ENCODE data around the gene CLSTN1. TPM values are rescaled to one million over a fixed set of nuclear protein-coding genes. Genes with fewer than 3 reads are reported as not detected.
"Not testable (repeated sequence)": the region's sequence is repeated elsewhere in the genome, so short reads cannot be mapped to it uniquely, and the experiment has no call there.

Gene CLSTN1
- total and polyA plus RNA-seq, 5 donors from 2014 or later, result 19.2 to 106 (median 22.7) TPM

- DNase-seq (no peak), ATAC-seq (ENCODE audit: low read depth in 2 of 2) (no peak)
- peaks cover 4% of the 10 kb centered on the region for H3K36me3 Mint-ChIP-seq
- H3K27ac Mint-ChIP-seq, result no peak overlapping the region
- Histone ChIP-seq H3K27ac (ENCODE audit: insufficient read depth, low read length, poor library complexity, severe bottlenecking) (no peak overlapping the region), H3K36me3 (ENCODE audit: control insufficient read depth, insufficient read depth, low read length) (no peaks in the 10 kb centered on the region), H3K4me1 (ENCODE audit: control insufficient read depth, insufficient read depth, low read length, poor library complexity, severe bottlenecking) (peaks cover 3% of the 10 kb centered on the region), H3K9me3 (ENCODE audit: control insufficient read depth in 2 of 2, low read length in 2 of 2) (no peaks in the 10 kb centered on the region), H3K27me3 (ENCODE audit: control insufficient read depth, insufficient read depth, low read length) (no peaks in the 10 kb centered on the region), H3K4me3 (ENCODE audit: low read depth, low read length) (no peak overlapping the region)
- H3K9me3 Mint-ChIP-seq, result no peaks in the 10 kb centered on the region
- peaks cover 13 to 69% (median 29%) of the 10 kb centered on the region in 4 donors for H3K4me1 Mint-ChIP-seq
- H3K27me3 Mint-ChIP-seq, result no peaks in the 10 kb centered on the region
- H3K4me3 Mint-ChIP-seq, result no peak overlapping the region
Measured at GRCh38 chr1:9814619-9815018, 9.1 kb downstream of the CLSTN1 start.

- H3K27ac Mint-ChIP-seq, result peak overlapping the region in 1 of 3 donors; percentile 41
Measured at GRCh38 chr1:9811239-9811966, 12.4 kb downstream of the CLSTN1 start.

GRCh38 chr1:9809100-9809510, 14.7 kb downstream of the CLSTN1 start:
- H3K4me1 ChIP-seq (ENCODE audit: control insufficient read depth, insufficient read depth, low read length, poor library complexity, severe bottlenecking), result peaks cover 3% of the 10 kb centered on the region
- H3K9me3 Mint-ChIP-seq, result no peaks in the 10 kb centered on the region
- H3K9me3 ChIP-seq (ENCODE audit: control insufficient read depth in 2 of 2, low read length in 2 of 2), result no peaks in the 10 kb centered on the region
- H3K36me3 Mint-ChIP-seq, result peaks cover 8% of the 10 kb centered on the region
- H3K36me3 ChIP-seq (ENCODE audit: control insufficient read depth, insufficient read depth, low read length), result peaks cover 2% of the 10 kb centered on the region
- no peak for ATAC-seq (ENCODE audit: low read depth in 2 of 2)
- H3K4me3 ChIP-seq (ENCODE audit: low read depth, low read length), result no peak overlapping the region
- no peaks in the 10 kb centered on the region for H3K27me3 Mint-ChIP-seq
- H3K4me3 Mint-ChIP-seq, result peak overlapping the region in 1 of 4 donors; percentile 35
- H3K4me1 Mint-ChIP-seq, result peaks cover 12 to 83% (median 38%) of the 10 kb centered on the region in 4 donors
- no peaks in the 10 kb centered on the region for H3K27me3 ChIP-seq (ENCODE audit: control insufficient read depth, insufficient read depth, low read length)
- no peak overlapping the region for H3K27ac ChIP-seq (ENCODE audit: insufficient read depth, low read length, poor library complexity, severe bottlenecking)
- H3K27ac Mint-ChIP-seq, result peak overlapping the region in 1 of 3 donors; percentile 69
- DNase-seq, result no peak

More at GRCh38 chr1:9811239-9811966, 12.4 kb downstream of the CLSTN1 start:
- Histone ChIP-seq H3K36me3 (ENCODE audit: control insufficient read depth, insufficient read depth, low read length) (peaks cover 2% of the 10 kb centered on the region), H3K27me3 (ENCODE audit: control insufficient read depth, insufficient read depth, low read length) (no peaks in the 10 kb centered on the region), H3K4me3 (ENCODE audit: low read depth, low read length) (no peak overlapping the region), H3K9me3 (ENCODE audit: control insufficient read depth in 2 of 2, low read length in 2 of 2) (no peaks in the 10 kb centered on the region), H3K27ac (ENCODE audit: insufficient read depth, low read length, poor library complexity, severe bottlenecking) (no peak overlapping the region), H3K4me1 (ENCODE audit: control insufficient read depth, insufficient read depth, low read length, poor library complexity, severe bottlenecking) (peaks cover 3% of the 10 kb centered on the region)
- ATAC-seq (ENCODE audit: low read depth in 2 of 2) (no peak), DNase-seq (no peak)
- no peaks in the 10 kb centered on the region for H3K27me3 Mint-ChIP-seq
- peaks cover 12% of the 10 kb centered on the region for H3K36me3 Mint-ChIP-seq
- H3K4me1 Mint-ChIP-seq, result peaks cover 21 to 86% (median 39%) of the 10 kb centered on the region in 4 donors
- H3K4me3 Mint-ChIP-seq, result no peak overlapping the region
- no peaks in the 10 kb centered on the region for H3K9me3 Mint-ChIP-seq

- H3K27ac Mint-ChIP-seq, result peak overlapping the region in 1 of 3 donors; percentile 94
- no peaks in the 10 kb centered on the region for H3K27me3 Mint-ChIP-seq
- H3K36me3 Mint-ChIP-seq, result peaks cover 8% of the 10 kb centered on the region
Measured at GRCh38 chr1:9808459-9808858, 15.3 kb downstream of the CLSTN1 start.

GRCh38 chr1:9807541-9807940, 16.2 kb downstream of the CLSTN1 start:
- H3K4me3 Mint-ChIP-seq, result peak overlapping the region in 1 of 4 donors; percentile 7

More at GRCh38 chr1:9808459-9808858, 15.3 kb downstream of the CLSTN1 start:
- H3K9me3 ChIP-seq (ENCODE audit: control insufficient read depth in 2 of 2, low read length in 2 of 2), result no peaks in the 10 kb centered on the region
- H3K4me3 ChIP-seq (ENCODE audit: low read depth, low read length), result no peak overlapping the region
- no peak overlapping the region for H3K4me3 Mint-ChIP-seq
- no peaks in the 10 kb centered on the region for H3K9me3 Mint-ChIP-seq
- no peak for ATAC-seq (ENCODE audit: low read depth in 2 of 2)
- peaks cover 5% of the 10 kb centered on the region for H3K4me1 ChIP-seq (ENCODE audit: control insufficient read depth, insufficient read depth, low read length, poor library complexity, severe bottlenecking)
- peaks cover 2% of the 10 kb centered on the region for H3K36me3 ChIP-seq (ENCODE audit: control insufficient read depth, insufficient read depth, low read length)
- H3K27me3 ChIP-seq (ENCODE audit: control insufficient read depth, insufficient read depth, low read length), result no peaks in the 10 kb centered on the region
- H3K4me1 Mint-ChIP-seq, result peaks cover 9 to 80% (median 35%) of the 10 kb centered on the region in 4 donors
- no peak overlapping the region for H3K27ac ChIP-seq (ENCODE audit: insufficient read depth, low read length, poor library complexity, severe bottlenecking)
- no peak for DNase-seq

DNA sequence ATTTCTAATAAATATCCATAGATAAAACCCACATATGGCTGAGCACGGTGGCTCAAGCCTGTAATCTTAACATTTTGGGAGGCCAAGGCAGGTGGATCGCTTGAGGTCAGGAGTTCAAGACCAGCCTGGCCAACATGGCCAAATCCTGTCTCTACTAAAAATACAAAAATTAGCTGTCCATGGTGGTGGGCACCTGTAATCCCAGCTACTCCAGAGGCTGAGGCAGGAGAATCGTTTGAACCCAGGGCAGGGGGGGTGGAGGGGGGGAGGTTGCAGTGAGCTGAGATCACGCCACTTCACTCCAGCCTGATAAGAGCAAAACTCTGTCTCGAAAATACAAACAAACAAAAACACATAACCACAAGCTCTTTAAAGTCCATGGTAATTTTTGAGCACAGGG, 17.8 kb downstream of the CLSTN1 start:
- H3K36me3 Mint-ChIP-seq; H3K9me3 Mint-ChIP-seq; H3K4me3 ChIP-seq (ENCODE audit: low read depth, low read length); H3K4me1 ChIP-seq (ENCODE audit: control insufficient read depth, insufficient read depth, low read length, poor library complexity, severe bottlenecking); H3K27me3 ChIP-seq (ENCODE audit: control insufficient read depth, insufficient read depth, low read length); H3K36me3 ChIP-seq (ENCODE audit: control insufficient read depth, insufficient read depth, low read length); DNase-seq; ATAC-seq (ENCODE audit: low read depth in 2 of 2); H3K9me3 ChIP-seq (ENCODE audit: control insufficient read depth in 2 of 2, low read length in 2 of 2); H3K27ac Mint-ChIP-seq; H3K27ac ChIP-seq (ENCODE audit: insufficient read depth, low read length, poor library complexity, severe bottlenecking); H3K27me3 Mint-ChIP-seq: not testable (repeated sequence)
- Mint-ChIP-seq H3K4me3 (peak overlapping the region in 1 of 4 donors; percentile 22), H3K4me1 (peaks cover 12 to 84% (median 44%) of the 10 kb centered on the region in 4 donors)

More at GRCh38 chr1:9807541-9807940, 16.2 kb downstream of the CLSTN1 start:
- Histone ChIP-seq H3K4me1 (ENCODE audit: control insufficient read depth, insufficient read depth, low read length, poor library complexity, severe bottlenecking) (peaks cover 12% of the 10 kb centered on the region), H3K27ac (ENCODE audit: insufficient read depth, low read length, poor library complexity, severe bottlenecking) (no peak overlapping the region), H3K36me3 (ENCODE audit: control insufficient read depth, insufficient read depth, low read length) (peaks cover 2% of the 10 kb centered on the region), H3K4me3 (ENCODE audit: low read depth, low read length) (no peak overlapping the region), H3K27me3 (ENCODE audit: control insufficient read depth, insufficient read depth, low read length) (no peaks in the 10 kb centered on the region), H3K9me3 (ENCODE audit: control insufficient read depth in 2 of 2, low read length in 2 of 2) (no peaks in the 10 kb centered on the region)
- no peaks in the 10 kb centered on the region for H3K9me3 Mint-ChIP-seq
- H3K36me3 Mint-ChIP-seq, result peaks cover 8% of the 10 kb centered on the region
- H3K27me3 Mint-ChIP-seq, result no peaks in the 10 kb centered on the region
- no peak for DNase-seq
- peaks cover 8 to 83% (median 35%) of the 10 kb centered on the region in 4 donors for H3K4me1 Mint-ChIP-seq
- H3K27ac Mint-ChIP-seq, result peak overlapping the region in 2 of 3 donors; percentile 46 to 94
- no peak for ATAC-seq (ENCODE audit: low read depth in 2 of 2)

DNA sequence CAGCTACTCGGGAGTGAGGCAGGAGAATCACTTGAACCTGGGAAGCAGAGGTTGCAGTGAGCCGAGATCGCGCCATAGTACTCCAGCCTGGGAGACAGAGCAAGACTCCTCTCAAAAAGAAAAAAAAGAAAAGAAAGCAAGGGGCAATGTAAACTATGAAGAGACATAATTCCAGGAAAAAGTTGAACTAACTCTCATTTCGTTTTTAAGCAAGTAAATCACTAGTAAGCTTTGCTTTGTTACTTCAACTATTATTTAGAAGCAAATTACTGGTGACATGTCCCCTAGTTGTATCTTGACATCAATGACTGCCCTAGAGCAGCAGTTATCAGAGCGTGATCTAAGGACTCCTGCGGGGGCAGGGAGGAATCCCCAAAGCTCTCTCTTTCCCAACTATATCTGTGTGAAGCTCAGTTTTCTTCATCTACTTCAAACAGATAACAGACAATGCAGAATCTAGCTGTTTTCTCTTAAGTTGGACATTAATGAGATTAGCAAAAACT, 18.7 kb downstream of the CLSTN1 start:
- H3K4me1 ChIP-seq (ENCODE audit: control insufficient read depth, insufficient read depth, low read length, poor library complexity, severe bottlenecking), result peaks cover 9% of the 10 kb centered on the region
- Mint-ChIP-seq H3K4me1 (peaks cover 15 to 83% (median 43%) of the 10 kb centered on the region in 4 donors), H3K27ac (peak overlapping the region in 1 of 3 donors; percentile 67), H3K36me3 (peaks cover 8% of the 10 kb centered on the region), H3K9me3 (no peaks in the 10 kb centered on the region), H3K27me3 (no peaks in the 10 kb centered on the region), H3K4me3 (peak overlapping the region in 2 of 4 donors; percentile 15 to 57)
- H3K4me3 ChIP-seq (ENCODE audit: low read depth, low read length), result no peak overlapping the region
- no peak for DNase-seq
- no peaks in the 10 kb centered on the region for H3K27me3 ChIP-seq (ENCODE audit: control insufficient read depth, insufficient read depth, low read length)
- H3K27ac ChIP-seq (ENCODE audit: insufficient read depth, low read length, poor library complexity, severe bottlenecking), result no peak overlapping the region
- no peak for ATAC-seq (ENCODE audit: low read depth in 2 of 2)
- peaks cover 2% of the 10 kb centered on the region for H3K36me3 ChIP-seq (ENCODE audit: control insufficient read depth, insufficient read depth, low read length)
- no peaks in the 10 kb centered on the region for H3K9me3 ChIP-seq (ENCODE audit: control insufficient read depth in 2 of 2, low read length in 2 of 2)

Measured in CD4-positive, CD25-positive, alpha-beta regulatory T cell (primary cell).